Stimulated activated CD4-positive, alpha-beta T cell treated with anti-CD3 and anti-CD28 coated beads, Interleukin-15, amount 100 ng/mL, for 48 hours (primary cell): ENCODE results near the gene EFNA1.
A peak's percentile ranks its signal among the peaks of the same experiment; 100 is the strongest.

Experiments used
- DNase-seq, 2 donors: peaks; one replicate each; pipeline ENCODE4 v3.0.0-alpha.2; 2020; ENCODE audit warnings: low read depth in 2 of 2

The EFNA1 gene

DNA sequence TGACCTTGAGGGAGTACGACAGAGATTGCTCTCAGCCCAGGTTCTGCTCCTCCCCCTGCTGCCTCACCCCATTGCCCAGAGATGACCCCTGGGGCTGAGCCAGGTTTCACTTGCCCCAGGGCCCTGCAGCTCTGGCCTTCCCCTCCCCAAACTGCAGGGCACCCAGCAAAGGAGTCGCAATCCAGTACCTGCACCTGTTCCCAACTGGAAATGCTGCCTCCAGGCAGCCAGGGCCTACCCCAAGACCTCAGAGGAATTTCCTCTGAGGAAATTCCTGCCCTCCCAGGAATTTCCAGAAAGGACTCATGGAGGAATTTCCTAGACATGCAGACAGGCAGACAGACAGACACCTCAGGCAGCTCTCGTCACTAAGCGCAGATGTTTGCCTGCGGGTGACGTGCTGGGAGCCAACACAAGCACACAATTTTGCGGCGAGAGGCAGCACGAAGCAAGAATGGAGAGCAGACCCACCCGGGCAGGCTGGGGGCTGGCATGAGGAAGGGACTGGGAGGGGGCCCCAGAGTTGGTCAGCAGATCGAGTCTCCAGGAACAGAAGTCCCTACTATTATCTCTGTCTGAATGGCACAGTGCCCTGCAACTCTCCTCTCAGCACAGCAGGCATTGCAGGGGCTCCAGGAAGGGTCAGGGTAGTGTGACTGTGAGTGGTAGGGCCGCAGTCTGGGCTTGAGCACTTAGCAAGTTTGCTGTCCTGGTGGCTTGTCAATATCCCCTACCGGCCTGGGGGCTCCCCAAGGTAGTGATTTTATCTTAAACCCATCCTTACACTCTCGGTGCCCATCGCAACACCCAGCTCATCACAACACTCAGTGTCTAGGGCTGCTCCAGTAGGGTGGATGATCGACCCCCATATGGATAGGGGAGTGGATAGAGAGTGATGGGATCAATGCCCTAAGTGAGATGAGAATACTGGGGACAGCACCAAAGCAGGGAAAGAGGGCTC is 2.9 kb upstream of the EFNA1 start:
- no peak for DNase-seq

DNA sequence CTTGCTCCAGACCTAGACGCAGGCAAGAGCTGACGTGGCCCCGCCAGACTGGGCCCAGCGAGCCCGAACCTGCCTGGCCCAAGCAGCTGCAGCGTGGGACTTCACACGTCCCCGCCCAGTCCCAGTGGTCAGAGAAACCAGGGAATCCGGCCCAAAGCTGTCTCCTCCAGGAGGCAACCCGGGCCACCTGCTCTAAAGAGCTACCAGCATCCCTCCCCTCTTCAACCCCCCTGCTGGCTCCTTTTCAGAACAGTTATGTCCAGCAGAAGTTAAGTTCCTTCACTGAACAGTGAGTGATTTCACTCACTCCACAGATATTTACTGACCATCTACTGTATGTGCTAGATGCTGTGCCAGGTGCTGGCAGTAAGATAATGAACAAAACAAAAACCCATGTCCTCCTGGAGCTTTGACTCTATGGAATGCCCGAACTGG is 2.1 kb upstream of the EFNA1 start:
- DNase-seq = no peak

DNA sequence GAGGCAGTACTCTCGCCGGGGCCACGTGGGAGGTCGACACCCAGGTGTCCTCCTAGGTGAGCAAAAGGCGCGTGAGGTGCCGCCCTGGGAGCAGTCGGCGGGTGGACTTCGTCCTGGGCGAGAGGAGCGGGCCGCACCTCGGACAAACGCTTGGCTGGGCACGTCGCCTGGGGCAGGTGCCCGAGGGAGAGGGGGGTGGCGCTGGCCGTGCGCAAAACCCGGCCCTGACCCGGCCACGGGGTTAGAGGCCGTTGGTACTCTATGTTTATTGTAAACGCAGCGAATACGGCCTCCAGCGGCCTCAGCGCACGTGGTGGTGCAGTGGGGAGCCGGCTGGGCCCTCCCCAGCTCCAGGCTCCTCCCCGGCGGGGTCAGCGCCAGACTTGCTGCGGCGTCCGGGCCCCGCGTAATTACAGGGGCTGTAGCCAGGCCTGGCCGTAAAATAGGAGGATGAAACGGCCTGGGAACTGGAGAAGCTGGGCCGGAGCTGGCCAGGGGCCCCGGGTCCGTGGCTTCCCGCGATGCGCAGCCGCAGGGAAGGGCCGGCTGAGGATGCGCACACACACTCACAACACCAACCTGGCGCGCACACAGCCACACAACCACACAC is 1.6 kb upstream of the EFNA1 start:
- no peak for DNase-seq

DNA sequence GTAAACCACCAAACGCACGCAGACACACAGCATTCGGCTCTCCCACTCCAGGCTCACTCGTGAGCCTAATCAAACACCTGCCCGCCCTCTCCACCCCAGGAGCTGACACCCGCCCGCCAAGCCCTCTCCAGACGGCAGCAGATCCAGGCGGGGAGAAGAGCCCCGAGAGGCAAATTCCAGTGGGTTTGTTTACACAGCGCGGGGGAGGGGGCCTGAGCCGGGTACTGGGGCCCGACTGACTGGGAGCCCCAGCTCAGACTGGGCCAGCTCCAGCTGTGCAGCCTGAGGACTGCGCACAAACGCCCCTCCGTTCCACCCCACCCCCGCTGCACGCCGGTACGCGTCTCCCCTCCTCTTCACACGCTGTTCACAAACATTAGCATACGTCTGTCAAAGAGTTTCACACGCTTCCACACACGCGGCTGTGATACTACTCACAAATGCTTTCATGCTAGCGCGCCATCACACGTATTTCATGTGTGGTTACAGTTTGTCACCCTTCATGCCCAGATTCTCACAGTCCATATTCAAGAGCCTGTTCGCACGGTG is 1.0 kb upstream of the EFNA1 start:
- DNase-seq = peak; percentile 10 to 28

DNA sequence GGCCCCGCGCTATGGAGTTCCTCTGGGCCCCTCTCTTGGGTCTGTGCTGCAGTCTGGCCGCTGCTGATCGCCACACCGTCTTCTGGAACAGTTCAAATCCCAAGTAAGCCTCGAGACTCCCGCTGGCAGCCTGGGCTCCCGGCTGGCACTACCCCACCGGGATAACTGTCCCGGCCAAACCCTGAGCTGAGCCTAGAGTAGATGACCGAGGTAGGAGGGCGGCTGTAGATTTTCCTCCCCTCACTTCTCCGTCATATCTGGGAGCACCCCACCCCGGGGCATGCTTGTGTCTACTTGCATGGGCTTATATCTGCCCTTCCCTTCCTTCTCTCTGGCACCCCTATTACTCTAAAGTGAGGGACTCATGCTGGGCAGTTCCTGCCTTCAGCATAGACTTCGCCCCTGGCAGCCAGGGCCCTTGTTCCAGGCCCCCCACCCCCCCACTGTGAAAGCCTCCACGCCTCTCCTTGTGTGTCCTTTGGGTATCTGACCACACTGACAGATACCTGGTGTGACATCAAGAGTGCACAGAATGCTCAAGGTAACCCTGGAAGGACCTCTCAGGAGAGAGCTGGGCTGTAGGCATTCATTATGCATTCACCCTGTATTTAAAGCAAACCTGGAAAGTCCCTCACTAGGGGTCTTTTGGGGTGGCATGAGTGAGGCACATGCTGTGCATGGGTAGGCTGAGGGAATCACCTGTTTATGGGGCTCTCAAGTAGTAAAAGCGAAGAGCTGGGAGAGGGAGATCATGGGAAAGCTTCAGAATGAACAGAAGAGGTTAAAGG is 485 bp downstream of the EFNA1 start:
- no peak for DNase-seq

DNA sequence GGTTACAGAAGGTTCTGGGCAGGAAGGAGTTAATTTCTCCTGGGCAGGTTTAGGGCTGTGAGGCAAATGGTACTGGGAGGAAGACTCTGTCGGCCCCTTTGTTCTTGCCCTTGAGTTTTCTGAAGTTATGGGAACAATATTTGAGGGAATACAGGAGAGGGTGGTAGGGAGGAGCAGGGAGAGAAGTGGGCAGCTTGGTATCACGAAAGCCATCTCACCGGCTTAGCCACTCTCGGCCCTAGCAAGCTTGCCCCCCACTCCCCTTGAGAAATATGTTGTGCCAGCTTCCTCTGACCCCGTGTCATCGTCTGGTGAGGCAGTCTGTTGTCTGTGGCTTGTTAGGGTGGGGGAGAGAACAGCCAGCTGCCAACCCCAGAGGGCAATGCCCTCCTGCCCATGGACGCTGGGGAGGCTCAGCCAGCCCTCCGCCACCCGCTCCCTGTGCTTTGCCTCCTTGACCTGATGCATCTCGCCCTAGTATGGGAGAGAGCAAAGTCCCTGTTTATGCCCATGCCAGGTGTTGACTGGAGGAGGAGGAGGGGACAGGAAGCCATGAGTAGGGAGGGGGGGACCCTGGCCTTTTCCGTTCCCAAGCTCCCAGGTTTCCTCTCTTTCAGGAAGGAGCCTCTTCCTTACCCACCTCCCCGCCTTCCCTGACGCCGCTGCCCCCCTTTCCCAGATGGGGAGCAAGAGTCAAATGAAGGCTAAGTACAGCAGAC is 1.2 kb downstream of the EFNA1 start:
- DNase-seq = no peak

DNA sequence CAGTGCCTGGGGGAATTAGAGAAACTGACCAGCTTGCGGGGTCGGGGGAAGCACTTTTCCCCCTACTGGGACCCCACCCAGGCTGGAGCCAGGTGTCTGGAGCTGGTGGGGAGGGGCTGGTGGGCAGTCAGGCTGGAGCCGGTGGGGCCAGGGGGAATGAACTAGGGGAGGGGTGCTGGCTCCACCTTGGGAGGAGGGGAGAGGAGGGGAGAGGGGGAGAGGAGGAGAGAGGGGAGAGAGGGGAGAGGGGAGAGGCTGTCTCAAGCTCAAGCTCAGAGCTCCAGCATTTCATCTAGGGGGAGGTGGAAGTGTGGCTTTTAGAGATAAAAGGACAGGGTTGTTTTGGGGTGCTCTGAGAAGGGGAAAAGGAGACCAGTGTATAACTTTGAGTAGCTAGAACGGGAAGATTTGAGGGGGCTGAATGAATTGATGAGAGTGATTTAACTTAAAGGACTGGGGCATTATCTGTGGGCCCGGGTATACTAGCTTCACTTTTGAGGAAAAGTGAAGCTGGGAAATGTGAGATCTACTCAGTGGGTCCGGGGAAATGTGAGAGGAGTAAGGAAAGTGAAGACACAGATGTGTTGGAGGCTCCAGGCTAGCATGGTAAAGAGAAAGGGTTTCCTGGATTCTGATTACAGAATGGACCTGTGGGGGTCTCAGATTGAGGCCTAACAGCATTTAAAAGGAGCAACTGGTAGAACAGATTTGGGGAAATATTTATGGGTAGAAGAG is 2.8 kb downstream of the EFNA1 start:
- DNase-seq = no peak

DNA sequence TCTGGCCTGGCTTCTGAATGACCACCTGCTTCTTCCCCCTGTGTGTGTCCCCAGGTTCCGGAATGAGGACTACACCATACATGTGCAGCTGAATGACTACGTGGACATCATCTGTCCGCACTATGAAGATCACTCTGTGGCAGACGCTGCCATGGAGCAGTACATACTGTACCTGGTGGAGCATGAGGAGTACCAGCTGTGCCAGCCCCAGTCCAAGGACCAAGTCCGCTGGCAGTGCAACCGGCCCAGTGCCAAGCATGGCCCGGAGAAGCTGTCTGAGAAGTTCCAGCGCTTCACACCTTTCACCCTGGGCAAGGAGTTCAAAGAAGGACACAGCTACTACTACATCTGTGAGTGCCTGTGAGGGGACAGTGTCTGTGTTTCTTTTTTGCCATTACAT is 3.6 kb downstream of the EFNA1 start:
- DNase-seq = no peak

DNA sequence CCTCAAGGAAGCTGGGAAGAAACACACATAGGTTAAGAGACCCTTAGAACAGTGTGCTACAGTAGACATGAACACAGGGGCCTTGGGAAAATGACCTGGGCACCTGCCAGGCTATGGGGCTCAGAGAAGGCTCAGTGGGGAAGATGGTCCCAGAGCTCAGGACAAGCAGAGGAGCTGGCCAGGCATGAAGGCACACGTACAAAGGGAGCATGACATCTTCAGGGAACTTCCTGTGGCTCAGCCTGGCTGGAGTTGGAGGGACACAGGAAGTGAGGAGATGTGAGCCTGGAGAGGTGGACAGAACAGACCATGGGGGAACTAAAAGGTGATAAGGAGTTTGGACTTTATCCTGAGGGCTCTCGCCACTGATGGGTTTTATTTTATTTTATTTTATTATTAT is 4.2 kb downstream of the EFNA1 start:
- no peak for DNase-seq

DNA sequence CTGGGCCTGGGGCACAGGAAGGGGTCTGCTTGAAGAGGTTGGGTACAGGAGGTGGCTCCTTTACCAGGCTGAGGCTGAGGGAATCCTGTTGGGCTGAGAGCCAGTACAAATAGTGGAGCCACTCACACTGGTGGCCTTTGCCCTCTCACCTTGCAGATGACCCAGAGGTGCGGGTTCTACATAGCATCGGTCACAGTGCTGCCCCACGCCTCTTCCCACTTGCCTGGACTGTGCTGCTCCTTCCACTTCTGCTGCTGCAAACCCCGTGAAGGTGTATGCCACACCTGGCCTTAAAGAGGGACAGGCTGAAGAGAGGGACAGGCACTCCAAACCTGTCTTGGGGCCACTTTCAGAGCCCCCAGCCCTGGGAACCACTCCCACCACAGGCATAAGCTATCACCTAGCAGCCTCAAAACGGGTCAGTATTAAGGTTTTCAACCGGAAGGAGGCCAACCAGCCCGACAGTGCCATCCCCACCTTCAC is 6.2 kb downstream of the EFNA1 start:
- DNase-seq = no peak

DNA sequence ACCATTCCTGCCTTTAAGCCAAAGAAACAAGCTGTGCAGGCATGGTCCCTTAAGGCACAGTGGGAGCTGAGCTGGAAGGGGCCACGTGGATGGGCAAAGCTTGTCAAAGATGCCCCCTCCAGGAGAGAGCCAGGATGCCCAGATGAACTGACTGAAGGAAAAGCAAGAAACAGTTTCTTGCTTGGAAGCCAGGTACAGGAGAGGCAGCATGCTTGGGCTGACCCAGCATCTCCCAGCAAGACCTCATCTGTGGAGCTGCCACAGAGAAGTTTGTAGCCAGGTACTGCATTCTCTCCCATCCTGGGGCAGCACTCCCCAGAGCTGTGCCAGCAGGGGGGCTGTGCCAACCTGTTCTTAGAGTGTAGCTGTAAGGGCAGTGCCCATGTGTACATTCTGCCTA is 6.6 kb downstream of the EFNA1 start:
- DNase-seq = no peak

DNA sequence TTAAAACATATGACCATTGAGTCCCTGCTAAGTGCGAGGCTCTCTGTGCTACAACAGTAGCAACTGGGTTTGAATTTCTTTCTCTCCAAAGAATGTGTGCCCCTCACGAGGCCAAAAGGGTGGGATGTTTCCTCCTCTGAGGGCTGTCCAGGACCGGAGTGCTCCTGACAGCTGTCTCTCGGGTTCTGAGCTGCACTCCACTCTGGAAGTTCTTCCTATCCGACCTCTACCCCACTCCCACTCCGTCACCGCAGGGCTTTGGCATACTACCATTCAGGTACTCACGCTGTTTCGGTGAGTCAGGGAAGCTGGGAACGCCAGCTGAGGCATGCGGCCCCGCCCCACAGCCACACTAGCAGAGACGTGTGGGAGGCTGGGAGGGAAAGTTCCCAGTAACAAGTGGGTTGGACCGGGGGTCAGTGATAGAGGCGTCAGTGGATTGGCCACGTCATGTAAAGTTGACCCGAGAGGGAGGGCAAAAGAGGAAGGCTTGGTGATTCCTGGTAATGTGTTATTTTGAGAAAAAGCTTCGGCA is 7.3 kb downstream of the EFNA1 start:
- peak; percentile 58 to 84 for DNase-seq

DNA sequence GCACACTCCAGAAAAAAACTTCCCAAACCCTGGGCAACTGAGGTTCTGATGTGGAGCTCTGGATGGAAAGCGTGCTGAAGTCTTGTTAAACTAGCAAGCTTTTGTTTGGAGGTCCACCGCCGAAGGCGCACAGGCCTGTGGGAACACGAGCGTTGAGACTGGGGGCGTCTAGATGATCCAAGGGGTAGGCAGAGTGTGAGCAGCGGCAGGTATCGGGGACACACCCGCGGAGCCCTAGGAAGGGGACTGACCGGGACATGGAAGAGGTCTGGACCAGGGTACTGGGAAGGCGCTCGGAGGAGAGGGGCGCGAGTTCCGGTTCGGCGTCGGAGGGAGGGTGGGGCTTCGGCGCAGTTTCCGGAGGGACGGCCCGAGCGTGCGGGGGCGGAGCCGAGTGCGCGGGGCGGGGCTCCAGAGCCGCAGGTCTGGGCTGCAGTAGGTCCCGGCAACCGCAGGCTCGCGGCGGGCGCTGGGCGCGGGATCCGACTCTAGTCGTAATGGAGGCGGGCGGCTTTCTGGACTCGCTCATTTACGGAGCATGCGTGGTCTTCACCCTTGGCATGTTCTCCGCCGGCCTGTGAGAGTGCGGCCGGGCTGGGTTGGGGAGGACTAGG is 7.8 kb downstream of the EFNA1 start, which contains the start of gene SLC50A1:
Gene SLC50A1, plus strand, starts transcription at position 438 of the 614 bp plus-strand sequence. Its CDS starts 60 bp downstream, at position 498.
- peak; percentile 90 to 93 for DNase-seq

DNA sequence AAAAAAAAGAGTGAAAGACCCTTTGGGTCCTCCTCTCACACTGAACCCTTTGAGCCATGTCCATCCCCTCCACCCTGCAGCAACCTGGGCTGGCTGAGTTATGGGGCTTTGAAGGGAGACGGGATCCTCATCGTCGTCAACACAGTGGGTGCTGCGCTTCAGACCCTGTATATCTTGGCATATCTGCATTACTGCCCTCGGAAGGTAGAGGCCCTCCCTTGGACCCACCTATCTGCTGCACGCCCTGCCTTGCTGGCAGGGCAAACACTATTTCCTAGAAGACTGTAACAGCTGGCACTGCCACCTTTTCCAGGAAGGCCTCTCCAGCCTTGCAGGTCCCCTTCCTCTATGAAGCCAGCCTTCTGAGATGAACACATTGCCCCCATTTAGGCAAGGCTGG is 9.1 kb downstream of the EFNA1 start:
- no peak for DNase-seq

DNA sequence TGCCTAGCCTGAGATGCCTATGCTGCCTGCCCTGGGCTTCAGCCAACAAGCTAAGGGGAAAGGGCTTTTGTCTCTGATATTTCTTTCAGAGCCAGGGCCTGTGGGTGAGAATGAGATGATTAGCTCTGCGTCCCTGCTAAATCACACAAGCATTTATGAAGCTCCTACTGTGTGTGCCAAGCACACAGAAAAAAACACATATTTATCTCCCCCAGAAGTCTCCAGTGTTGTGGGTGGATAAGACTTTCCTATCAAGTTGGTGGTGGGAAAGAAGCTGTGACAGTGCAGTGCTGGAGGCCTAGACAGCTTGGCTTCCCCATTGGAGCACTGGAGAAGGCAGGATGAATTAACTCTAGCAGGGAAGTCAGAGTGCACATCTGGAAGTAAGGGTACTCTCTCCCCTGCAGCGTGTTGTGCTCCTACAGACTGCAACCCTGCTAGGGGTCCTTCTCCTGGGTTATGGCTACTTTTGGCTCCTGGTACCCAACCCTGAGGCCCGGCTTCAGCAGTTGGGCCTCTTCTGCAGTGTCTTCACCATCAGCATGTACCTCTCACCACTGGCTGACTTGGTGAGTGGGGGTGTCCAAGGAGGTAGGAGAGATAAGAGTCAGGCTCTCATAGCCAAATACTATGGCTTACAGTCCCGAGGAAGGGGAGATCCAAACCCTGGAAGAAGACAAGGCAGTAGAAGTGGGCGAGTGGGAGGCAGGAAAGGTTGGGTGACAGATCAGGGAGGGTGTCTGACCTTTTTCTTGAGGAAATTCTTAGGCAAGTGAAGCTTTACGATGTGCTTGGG is 9.7 kb downstream of the EFNA1 start:
- DNase-seq = no peak

DNA sequence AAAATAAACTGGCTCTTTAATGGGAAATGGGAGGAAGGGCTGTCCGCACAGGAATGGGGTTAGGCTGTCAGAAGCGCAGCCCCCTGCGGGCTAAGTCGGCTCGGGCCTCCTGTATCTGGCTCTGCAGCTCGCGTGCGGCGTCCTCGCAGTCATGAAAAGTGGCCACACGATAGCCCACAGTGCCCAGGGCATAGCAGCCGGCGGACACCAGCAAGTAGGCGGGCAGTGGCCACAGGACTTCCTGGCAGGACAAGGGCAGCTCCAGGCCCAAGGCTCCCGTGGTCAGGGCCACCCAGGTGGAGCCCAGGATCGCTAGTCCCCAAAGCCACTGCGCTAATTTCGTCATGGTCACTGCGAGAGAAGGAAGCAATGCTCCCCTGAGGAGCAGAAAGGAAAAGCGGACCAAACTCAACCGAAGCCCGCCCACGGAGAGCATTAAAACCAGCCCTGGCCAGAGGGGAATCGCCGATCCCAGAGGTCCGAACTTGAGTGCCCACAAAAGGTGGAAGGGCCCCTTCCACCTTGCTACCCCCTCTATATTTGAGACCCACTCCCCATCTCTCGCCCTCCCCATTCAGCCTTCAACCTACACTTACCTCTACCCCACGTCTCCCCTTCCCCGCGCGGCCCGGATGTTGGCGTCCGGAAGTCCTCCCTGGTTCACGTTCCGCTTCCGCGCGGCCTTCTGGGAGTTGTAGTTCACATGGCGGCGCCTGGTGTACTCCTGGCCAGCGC is 12.4 kb downstream of the EFNA1 start, which contains the start of gene DPM3:
Gene DPM3, minus strand, starts transcription at position 637 of the 735 bp plus-strand sequence. Its CDS starts 291 bp downstream, at position 346.
- peak; percentile 77 to 91 for DNase-seq

DNA sequence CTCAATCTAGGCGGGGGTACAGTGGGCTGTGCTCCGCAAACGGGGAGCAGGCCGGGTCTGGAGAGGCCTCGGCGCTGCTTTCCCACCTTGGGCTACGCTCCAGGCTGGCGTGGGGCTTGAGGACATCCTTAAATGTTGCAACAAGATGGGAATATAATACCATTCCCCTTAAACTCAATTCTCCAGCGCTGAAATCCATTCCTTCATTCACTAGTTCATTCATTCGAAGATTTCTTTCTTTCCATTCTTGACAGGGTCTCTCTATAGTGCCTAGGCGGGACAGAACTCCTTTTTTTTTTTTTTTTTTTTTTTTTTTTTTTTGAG is 12.9 kb downstream of the EFNA1 start:
- no peak for DNase-seq

DNA sequence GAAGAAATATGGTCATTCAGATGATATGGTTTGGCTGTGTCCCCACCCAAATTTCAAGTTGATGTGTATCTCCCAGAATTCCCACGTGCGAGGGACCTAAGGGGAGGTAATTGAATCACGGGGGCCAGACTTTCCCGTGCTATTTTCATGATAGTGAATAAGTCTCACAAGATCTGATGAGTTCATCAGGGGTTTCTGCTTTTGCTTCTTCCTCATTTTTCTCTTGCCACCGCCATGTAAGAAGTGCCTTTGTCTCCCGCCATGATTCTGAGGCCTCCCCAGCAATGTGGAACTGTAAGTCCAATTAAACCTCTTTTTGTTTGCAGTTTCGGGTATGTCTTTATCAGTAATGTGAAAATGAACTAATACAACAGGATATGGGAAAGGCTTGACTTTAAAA is 14.1 kb downstream of the EFNA1 start:
- DNase-seq = no peak
